ENCODE measurements around the gene NACC1.

The NACC1 gene

GRCh38 chr19:13135068-13136062, 17.3 kb downstream of the NACC1 start:
- H3K4me3 ChIP-seq (ENCODE audit: low read length), result no peak overlapping the region
- no peak overlapping the region for H3K4me2 ChIP-seq (ENCODE audit: low read length)
- no peak overlapping the region for H3K27ac ChIP-seq (ENCODE audit: low read depth, low read length)
- peaks cover 4% of the 10 kb centered on the region; the same call in 1 of the 2 replicates for H4K20me1 ChIP-seq (ENCODE audit: control insufficient read depth, insufficient read depth, low read depth, low read length)
- no peaks in the 10 kb centered on the region for H3K27me3 ChIP-seq (ENCODE audit: control insufficient read depth, low read length)
- no peaks in the 10 kb centered on the region for H3K9me3 ChIP-seq (ENCODE audit: control insufficient read depth, insufficient read depth, low read length)
- peaks cover 58% of the 10 kb centered on the region for H3K36me3 ChIP-seq (ENCODE audit: control insufficient read depth, low read length)
- H3F3A ChIP-seq (ENCODE audit: control insufficient read depth, insufficient read depth), result no peaks in the 10 kb centered on the region
- peaks cover 46% of the 10 kb centered on the region for H3K79me2 ChIP-seq (ENCODE audit: control insufficient read depth, low read length)
- TF ChIP-seq EZH2phosphoT487 (IDR thresholded peaks at IDR 0.05; ENCODE audit: borderline replicate concordance, low read length), result no peak
- no peak for TF ChIP-seq CTCF (IDR thresholded peaks at IDR 0.05; ENCODE audit: low read depth, low read length, poor library complexity, severe bottlenecking)
- no peaks in the 10 kb centered on the region for H3K9me2 ChIP-seq (replicated peaks; ENCODE audit: control insufficient read depth, low read length)
- H3K4me1 ChIP-seq (ENCODE audit: control insufficient read depth, low read length), result no peaks in the 10 kb centered on the region

- H3K9me3 ChIP-seq (ENCODE audit: control insufficient read depth, insufficient read depth, low read length), result no peaks in the 10 kb centered on the region
- no peaks in the 10 kb centered on the region for H3K4me1 ChIP-seq (ENCODE audit: control insufficient read depth, low read length)
- H3F3A ChIP-seq (ENCODE audit: control insufficient read depth, insufficient read depth), result no peaks in the 10 kb centered on the region
- TF ChIP-seq EZH2phosphoT487 (IDR thresholded peaks at IDR 0.05; ENCODE audit: borderline replicate concordance, low read length) (no peak), CTCF (IDR thresholded peaks at IDR 0.05; ENCODE audit: low read depth, low read length, poor library complexity, severe bottlenecking) (no peak)
- no peaks in the 10 kb centered on the region for H3K27me3 ChIP-seq (ENCODE audit: control insufficient read depth, low read length)
- no peak overlapping the region for H3K4me3 ChIP-seq (ENCODE audit: low read length)
- H3K36me3 ChIP-seq (ENCODE audit: control insufficient read depth, low read length), result peaks cover 57% of the 10 kb centered on the region
- H3K9me2 ChIP-seq (replicated peaks; ENCODE audit: control insufficient read depth, low read length), result no peaks in the 10 kb centered on the region
- no peak overlapping the region for H3K27ac ChIP-seq (ENCODE audit: low read depth, low read length)
- peaks cover 28% of the 10 kb centered on the region for H3K79me2 ChIP-seq (ENCODE audit: control insufficient read depth, low read length)
- no peaks in the 10 kb centered on the region for H4K20me1 ChIP-seq (ENCODE audit: control insufficient read depth, insufficient read depth, low read depth, low read length)
- H3K4me2 ChIP-seq (ENCODE audit: low read length), result no peak overlapping the region
Measured at GRCh38 chr19:13137290-13137794, 19.3 kb downstream of the NACC1 start.

- H3K4me2 ChIP-seq (ENCODE audit: low read length), result no peak overlapping the region
- TF ChIP-seq CTCF (IDR thresholded peaks at IDR 0.05; ENCODE audit: low read depth, low read length, poor library complexity, severe bottlenecking) (no peak), EZH2phosphoT487 (IDR thresholded peaks at IDR 0.05; ENCODE audit: borderline replicate concordance, low read length) (no peak)
- no peaks in the 10 kb centered on the region; the same call in 1 of the 2 replicates for H3F3A ChIP-seq (ENCODE audit: control insufficient read depth, insufficient read depth)
- H3K9me3 ChIP-seq (ENCODE audit: control insufficient read depth, insufficient read depth, low read length), result no peaks in the 10 kb centered on the region
- no peak overlapping the region for H3K27ac ChIP-seq (ENCODE audit: low read depth, low read length)
- H3K4me3 ChIP-seq (ENCODE audit: low read length), result no peak overlapping the region
- no peaks in the 10 kb centered on the region for H4K20me1 ChIP-seq (ENCODE audit: control insufficient read depth, insufficient read depth, low read depth, low read length)
- peaks cover 18% of the 10 kb centered on the region for H3K79me2 ChIP-seq (ENCODE audit: control insufficient read depth, low read length)
- no peaks in the 10 kb centered on the region for H3K27me3 ChIP-seq (ENCODE audit: control insufficient read depth, low read length)
- peaks cover 51% of the 10 kb centered on the region for H3K36me3 ChIP-seq (ENCODE audit: control insufficient read depth, low read length)
- H3K9me2 ChIP-seq (replicated peaks; ENCODE audit: control insufficient read depth, low read length), result no peaks in the 10 kb centered on the region
- H3K4me1 ChIP-seq (ENCODE audit: control insufficient read depth, low read length), result no peaks in the 10 kb centered on the region
Measured at GRCh38 chr19:13138171-13138915, 20.3 kb downstream of the NACC1 start.
